SU-DHL-6 (cell line): ENCODE measurements around the gene CYP4F22.

Experiments used
- H2AFZ ChIP-seq: fragments of 200-600 bp; sonication (generic); 2 replicates; pipeline ENCODE4 v1.6.1; 2014; ENCODE audit warnings: low read depth, mild to moderate bottlenecking, moderate library complexity, mixed read lengths, antibody characterized with exemption, low read length; ENCODE audit not compliant: severe bottlenecking
- H3F3A ChIP-seq: fragments of 200-600 bp; shearing (Covaris generic); 2 replicates; pipeline ENCODE4 v1.6.0; 2016; ENCODE audit warnings: antibody characterized with exemption, mild to moderate bottlenecking; ENCODE audit not compliant: insufficient read depth
- H3K27ac ChIP-seq: fragments of 200-600 bp; sonication (generic); 2 replicates; pipeline ENCODE4 v1.5.1; 2016; ENCODE audit warnings: low read depth, mild to moderate bottlenecking, low read length, moderate library complexity, mixed read lengths
- H3K27me3 ChIP-seq: fragments of 200-600 bp; sonication (generic), shearing (Covaris generic); 2 replicates; pipeline ENCODE4 v1.6.0; 2014; ENCODE audit warnings: mild to moderate bottlenecking, low read length
- H3K36me3 ChIP-seq: fragments of 200-600 bp; sonication (generic); 2 replicates; pipeline ENCODE4 v1.6.1; 2014; ENCODE audit warnings: mild to moderate bottlenecking, low read length, mixed read lengths
- H3K4me2 ChIP-seq: fragments of 300-600, 200-600 bp; shearing (Covaris generic), sonication (generic); 2 replicates; pipeline ENCODE4 v1.6.0; 2014; ENCODE audit warnings: low read length, low read depth, mild to moderate bottlenecking; ENCODE audit not compliant: poor library complexity, severe bottlenecking
- H3K4me3 ChIP-seq: fragments of 200-600 bp; sonication (generic); 2 replicates; pipeline ENCODE4 v1.5.1; 2014; ENCODE audit warnings: antibody characterized with exemption, low read length, mild to moderate bottlenecking, mixed read lengths; ENCODE audit not compliant: insufficient read depth, poor library complexity, severe bottlenecking
- H3K79me2 ChIP-seq: fragments of 200-600 bp; sonication (generic); 2 replicates; pipeline ENCODE4 v1.6.1; 2014; ENCODE audit warnings: mild to moderate bottlenecking, low read length, moderate library complexity; ENCODE audit not compliant: insufficient read depth
- H3K9ac ChIP-seq: fragments of 200-600 bp; sonication (generic); 2 replicates; pipeline ENCODE4 v1.7.0; 2014; ENCODE audit warnings: mild to moderate bottlenecking, low read length
- H3K9me2 ChIP-seq: fragments of 200-600 bp; sonication (generic); replicated peaks from 2 replicates; pipeline ENCODE4 v1.6.1; 2014; ENCODE audit warnings: low read length; ENCODE audit not compliant: insufficient read depth
- H3K9me3 ChIP-seq: fragments of 200-600 bp; sonication (generic); 2 replicates; pipeline ENCODE4 v1.6.1; 2014; ENCODE audit warnings: low read length, mixed read lengths; ENCODE audit not compliant: insufficient read depth
- H4K20me1 ChIP-seq: fragments of 200-600 bp; sonication (generic); 2 replicates; pipeline ENCODE4 v1.6.1; 2014; ENCODE audit warnings: low read depth, mild to moderate bottlenecking, antibody characterized with exemption, low read length, moderate library complexity, mixed read lengths
- EZH2phosphoT487 ChIP-seq: fragments of 200-600 bp; sonication (generic), shearing (Covaris generic); conservative IDR thresholded peaks from 2 replicates; pipeline ENCODE4 v1.6.1; 2018; ENCODE audit warnings: mild to moderate bottlenecking, antibody characterized with exemption, low read length, moderate library complexity, mixed read lengths
- TF ChIP-seq, protein P1 (sequence below): fragments of 200-600 bp; sonication (generic); IDR thresholded peaks from one replicate; pipeline ENCODE4 v1.5.1; 2017; ENCODE audit warnings: antibody characterized with exemption, mild to moderate bottlenecking, low read length, moderate library complexity; ENCODE audit not compliant: insufficient read depth, poor library complexity, severe bottlenecking

The CYP4F22 gene

DNA sequence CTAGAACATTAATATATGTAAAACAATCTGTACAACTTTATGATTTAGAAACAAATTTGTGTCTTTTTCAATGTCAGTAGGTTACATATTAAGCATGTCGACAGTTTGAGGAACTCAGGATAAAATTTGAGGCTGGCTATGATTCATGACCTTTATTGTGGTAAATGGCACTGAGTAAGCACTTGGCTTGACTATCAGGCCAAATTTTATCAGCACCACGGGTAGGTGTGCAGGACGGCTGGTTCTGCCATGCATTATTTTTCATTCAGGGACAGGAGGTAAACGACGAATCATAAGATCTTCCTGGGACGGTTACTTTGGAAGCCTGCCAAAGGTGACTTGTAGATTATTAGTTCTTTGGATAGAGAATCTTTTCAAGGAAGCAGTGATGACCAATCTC is 86.7 kb downstream of the CYP4F22 start:
- H3K9me2 ChIP-seq, result no peaks in the 10 kb centered on the region
- no peaks in the 10 kb centered on the region for H3K36me3 ChIP-seq
- H3F3A ChIP-seq, result no peaks in the 10 kb centered on the region
- no peaks in the 10 kb centered on the region for H3K9me3 ChIP-seq
- H3K27ac ChIP-seq, result no peak overlapping the region
- H3K79me2 ChIP-seq, result no peaks in the 10 kb centered on the region
- H2AFZ ChIP-seq, result no peak overlapping the region
- no peak for TF ChIP-seq EZH2phosphoT487
- TF ChIP-seq, protein P1, sequence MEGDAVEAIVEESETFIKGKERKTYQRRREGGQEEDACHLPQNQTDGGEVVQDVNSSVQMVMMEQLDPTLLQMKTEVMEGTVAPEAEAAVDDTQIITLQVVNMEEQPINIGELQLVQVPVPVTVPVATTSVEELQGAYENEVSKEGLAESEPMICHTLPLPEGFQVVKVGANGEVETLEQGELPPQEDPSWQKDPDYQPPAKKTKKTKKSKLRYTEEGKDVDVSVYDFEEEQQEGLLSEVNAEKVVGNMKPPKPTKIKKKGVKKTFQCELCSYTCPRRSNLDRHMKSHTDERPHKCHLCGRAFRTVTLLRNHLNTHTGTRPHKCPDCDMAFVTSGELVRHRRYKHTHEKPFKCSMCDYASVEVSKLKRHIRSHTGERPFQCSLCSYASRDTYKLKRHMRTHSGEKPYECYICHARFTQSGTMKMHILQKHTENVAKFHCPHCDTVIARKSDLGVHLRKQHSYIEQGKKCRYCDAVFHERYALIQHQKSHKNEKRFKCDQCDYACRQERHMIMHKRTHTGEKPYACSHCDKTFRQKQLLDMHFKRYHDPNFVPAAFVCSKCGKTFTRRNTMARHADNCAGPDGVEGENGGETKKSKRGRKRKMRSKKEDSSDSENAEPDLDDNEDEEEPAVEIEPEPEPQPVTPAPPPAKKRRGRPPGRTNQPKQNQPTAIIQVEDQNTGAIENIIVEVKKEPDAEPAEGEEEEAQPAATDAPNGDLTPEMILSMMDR, result no peak
- H3K4me2 ChIP-seq, result no peak overlapping the region
- no peaks in the 10 kb centered on the region for H3K27me3 ChIP-seq
- no peaks in the 10 kb centered on the region for H4K20me1 ChIP-seq
- H3K4me3 ChIP-seq, result no peak overlapping the region
- no peak overlapping the region for H3K9ac ChIP-seq
